ENCODE measurements around the gene MLLT6.

GRCh38 chr17:38749223-38750043, 44.4 kb downstream of the MLLT6 start:
- TF ChIP-seq EZH2 (IDR thresholded peaks at IDR 0.05; ENCODE audit: low read depth) (no peak), CTCF (conservative IDR thresholded peaks at IDR 0.05) (no peak)

All from PC-9 (cell line).